NB4 (cell line): ENCODE results near the gene RGSL1.
"Not testable (repeated sequence)": the region's sequence is repeated elsewhere in the genome, so short reads cannot be mapped to it uniquely, and the experiment has no call there.

Experiments used
- POLR2A ChIP-seq: IDR thresholded peaks from 2 replicates; pipeline ENCODE4 v1.6.1; 2011; ENCODE audit warnings: mild to moderate bottlenecking; ENCODE audit not compliant: insufficient read length; ENCODE audit errors: extremely low read depth
- TF ChIP-seq, protein P1 (sequence below): IDR thresholded peaks from one replicate; pipeline ENCODE4 v1.5.1; 2012; ENCODE audit warnings: low read depth, low read length

DNA sequence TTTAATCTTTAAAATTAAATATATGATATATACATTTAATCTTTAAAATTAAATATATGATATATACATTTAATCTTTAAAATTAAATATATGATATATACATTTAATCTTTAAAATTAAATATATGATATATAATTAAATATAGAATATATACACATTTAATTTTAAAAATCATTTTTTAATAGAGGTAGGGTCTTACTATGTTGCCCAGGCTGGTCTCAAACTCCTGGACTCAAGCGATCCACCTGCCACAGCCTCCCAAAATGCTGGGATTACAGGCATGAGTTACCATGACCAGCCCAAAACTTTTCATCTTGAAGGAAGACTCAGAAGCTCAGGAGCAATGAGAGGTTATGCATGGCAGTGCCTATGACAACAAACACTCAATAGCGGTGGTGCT, 2.8 kb upstream of the RGSL1 start:
- TF ChIP-seq, protein P1, sequence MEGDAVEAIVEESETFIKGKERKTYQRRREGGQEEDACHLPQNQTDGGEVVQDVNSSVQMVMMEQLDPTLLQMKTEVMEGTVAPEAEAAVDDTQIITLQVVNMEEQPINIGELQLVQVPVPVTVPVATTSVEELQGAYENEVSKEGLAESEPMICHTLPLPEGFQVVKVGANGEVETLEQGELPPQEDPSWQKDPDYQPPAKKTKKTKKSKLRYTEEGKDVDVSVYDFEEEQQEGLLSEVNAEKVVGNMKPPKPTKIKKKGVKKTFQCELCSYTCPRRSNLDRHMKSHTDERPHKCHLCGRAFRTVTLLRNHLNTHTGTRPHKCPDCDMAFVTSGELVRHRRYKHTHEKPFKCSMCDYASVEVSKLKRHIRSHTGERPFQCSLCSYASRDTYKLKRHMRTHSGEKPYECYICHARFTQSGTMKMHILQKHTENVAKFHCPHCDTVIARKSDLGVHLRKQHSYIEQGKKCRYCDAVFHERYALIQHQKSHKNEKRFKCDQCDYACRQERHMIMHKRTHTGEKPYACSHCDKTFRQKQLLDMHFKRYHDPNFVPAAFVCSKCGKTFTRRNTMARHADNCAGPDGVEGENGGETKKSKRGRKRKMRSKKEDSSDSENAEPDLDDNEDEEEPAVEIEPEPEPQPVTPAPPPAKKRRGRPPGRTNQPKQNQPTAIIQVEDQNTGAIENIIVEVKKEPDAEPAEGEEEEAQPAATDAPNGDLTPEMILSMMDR, result not testable (repeated sequence)
- TF ChIP-seq POLR2A, result not testable (repeated sequence)
